GM12801 (cell line): ENCODE data around the gene LY9.

Experiments used
- TF ChIP-seq, protein P1 (sequence below): IDR thresholded peaks from one replicate; pipeline ENCODE4 v1.5.1; 2011; ENCODE audit warnings: control low read depth; ENCODE audit not compliant: insufficient read length; ENCODE audit errors: extremely low read depth

LY9 gene, protein sequence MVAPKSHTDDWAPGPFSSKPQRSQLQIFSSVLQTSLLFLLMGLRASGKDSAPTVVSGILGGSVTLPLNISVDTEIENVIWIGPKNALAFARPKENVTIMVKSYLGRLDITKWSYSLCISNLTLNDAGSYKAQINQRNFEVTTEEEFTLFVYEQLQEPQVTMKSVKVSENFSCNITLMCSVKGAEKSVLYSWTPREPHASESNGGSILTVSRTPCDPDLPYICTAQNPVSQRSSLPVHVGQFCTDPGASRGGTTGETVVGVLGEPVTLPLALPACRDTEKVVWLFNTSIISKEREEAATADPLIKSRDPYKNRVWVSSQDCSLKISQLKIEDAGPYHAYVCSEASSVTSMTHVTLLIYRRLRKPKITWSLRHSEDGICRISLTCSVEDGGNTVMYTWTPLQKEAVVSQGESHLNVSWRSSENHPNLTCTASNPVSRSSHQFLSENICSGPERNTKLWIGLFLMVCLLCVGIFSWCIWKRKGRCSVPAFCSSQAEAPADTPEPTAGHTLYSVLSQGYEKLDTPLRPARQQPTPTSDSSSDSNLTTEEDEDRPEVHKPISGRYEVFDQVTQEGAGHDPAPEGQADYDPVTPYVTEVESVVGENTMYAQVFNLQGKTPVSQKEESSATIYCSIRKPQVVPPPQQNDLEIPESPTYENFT

GRCh38 chr1:160795951-160796383 lies at the start of gene LY9:
Gene LY9 (plus strand): TSS chr1:160796174. CDS start chr1:160796188, 14 bp downstream.
- TF ChIP-seq, protein P1, sequence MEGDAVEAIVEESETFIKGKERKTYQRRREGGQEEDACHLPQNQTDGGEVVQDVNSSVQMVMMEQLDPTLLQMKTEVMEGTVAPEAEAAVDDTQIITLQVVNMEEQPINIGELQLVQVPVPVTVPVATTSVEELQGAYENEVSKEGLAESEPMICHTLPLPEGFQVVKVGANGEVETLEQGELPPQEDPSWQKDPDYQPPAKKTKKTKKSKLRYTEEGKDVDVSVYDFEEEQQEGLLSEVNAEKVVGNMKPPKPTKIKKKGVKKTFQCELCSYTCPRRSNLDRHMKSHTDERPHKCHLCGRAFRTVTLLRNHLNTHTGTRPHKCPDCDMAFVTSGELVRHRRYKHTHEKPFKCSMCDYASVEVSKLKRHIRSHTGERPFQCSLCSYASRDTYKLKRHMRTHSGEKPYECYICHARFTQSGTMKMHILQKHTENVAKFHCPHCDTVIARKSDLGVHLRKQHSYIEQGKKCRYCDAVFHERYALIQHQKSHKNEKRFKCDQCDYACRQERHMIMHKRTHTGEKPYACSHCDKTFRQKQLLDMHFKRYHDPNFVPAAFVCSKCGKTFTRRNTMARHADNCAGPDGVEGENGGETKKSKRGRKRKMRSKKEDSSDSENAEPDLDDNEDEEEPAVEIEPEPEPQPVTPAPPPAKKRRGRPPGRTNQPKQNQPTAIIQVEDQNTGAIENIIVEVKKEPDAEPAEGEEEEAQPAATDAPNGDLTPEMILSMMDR, result no peak

DNA sequence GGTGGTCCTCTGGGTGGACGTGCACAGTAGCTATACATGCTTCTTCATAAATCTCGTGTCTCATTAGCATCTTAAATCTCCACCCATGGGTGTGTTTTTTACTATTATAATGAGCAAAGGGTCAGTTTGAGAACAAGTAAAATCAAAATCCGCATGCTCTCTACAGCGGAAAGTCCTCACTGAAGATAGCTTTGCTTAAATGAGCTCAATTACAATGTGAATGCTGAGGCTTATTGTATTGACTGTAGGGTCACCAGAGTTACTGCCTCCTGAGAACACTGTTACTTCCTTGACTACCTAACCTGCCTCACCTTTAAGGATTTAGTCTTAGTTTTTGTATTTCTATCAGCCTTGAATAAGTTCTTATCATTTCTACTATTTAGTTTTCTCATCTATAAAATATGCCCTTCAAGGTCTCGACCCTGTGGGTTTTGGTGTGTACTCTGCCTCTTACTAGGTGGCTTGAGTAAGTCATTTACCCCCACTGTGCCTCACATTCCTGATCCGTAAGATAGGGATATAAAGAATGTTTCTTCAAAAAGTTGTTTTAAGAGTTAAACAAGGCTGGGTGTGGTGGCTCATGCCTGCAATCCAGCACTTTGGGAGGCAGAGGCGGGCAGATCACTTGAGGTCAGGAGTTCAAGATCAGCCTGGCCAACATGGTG lies 49.0 kb upstream of the LY9 start:
- TF ChIP-seq, protein P1, result no peak

- TF ChIP-seq, protein P1, result no peak
Observed at GRCh38 chr1:160747717-160748116, 48.3 kb upstream of the LY9 start.

DNA sequence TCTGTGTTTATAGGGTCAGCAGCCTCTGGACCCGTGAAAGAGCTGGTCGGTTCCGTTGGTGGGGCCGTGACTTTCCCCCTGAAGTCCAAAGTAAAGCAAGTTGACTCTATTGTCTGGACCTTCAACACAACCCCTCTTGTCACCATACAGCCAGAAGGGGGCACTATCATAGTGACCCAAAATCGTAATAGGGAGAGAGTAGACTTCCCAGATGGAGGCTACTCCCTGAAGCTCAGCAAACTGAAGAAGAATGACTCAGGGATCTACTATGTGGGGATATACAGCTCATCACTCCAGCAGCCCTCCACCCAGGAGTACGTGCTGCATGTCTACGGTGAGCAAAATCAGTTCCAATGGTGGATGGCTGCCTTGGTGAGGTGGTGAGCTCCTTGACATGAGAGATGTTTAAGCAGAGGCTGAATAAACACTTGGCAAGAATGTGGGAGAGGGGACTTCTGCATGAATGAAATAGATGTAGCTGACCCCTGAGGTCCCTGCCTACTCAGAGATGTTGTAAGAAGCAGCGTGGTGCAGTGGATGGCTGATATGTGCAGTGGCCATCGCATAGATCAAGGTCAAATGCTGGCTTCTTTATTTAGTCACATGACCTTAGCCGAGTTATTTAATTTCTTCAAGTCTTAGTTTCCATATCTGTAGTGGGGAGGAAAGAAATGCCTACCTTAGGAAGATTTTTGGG lies 47.6 kb upstream of the LY9 start:
- TF ChIP-seq, protein P1, result no peak

GRCh38 chr1:160748878-160749269 lies 47.1 kb upstream of the LY9 start:
- TF ChIP-seq, protein P1, result no peak

GRCh38 chr1:160750608-160751007 lies 45.4 kb upstream of the LY9 start:
- TF ChIP-seq, protein P1, result no peak

DNA sequence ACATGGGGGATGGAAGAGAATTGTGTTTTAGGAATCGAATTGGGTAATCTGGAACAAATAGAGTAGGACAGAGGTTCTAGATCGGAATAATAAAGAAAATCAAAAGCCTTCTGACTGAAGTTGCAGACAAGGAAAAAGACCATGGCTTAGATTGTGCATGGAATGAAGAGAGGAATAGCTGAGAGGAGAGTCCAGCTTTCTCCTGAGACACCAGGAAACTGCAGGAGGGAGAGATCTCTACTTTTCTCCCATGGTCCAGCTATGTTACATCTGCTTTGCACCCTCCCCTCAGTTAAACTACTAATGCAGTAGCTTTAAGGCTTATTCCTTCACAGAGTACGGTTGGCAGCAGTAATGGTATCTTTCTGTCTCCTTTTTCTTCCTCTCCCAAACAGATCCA lies 43.6 kb upstream of the LY9 start:
- TF ChIP-seq, protein P1, result no peak
